MM.1S (cell line): Measurements from ENCODE around the gene GPC1.

ENCODE experiments used
- DNase-seq: peaks from one replicate; pipeline ENCODE4 v3.0.0-alpha.2; 2015
- H2AFZ ChIP-seq: fragments of 300-600 bp; sonication (generic); 2 replicates; pipeline ENCODE4 v1.6.0; 2016; ENCODE audit warnings: antibody characterized with exemption, low read length
- H3F3A ChIP-seq: fragments of 300-600 bp; sonication (generic); 2 replicates; pipeline ENCODE4 v1.6.1; 2016; ENCODE audit warnings: mild to moderate bottlenecking, antibody characterized with exemption, low read length, moderate library complexity, mixed read lengths; ENCODE audit not compliant: insufficient read depth
- H3K27ac ChIP-seq: fragments of 300-600 bp; sonication (generic); 2 replicates; pipeline ENCODE4 v1.5.1; 2016; ENCODE audit warnings: mild to moderate bottlenecking, low read length
- H3K27me3 ChIP-seq: fragments of 300-600 bp; sonication (generic); replicated peaks from 2 replicates; pipeline ENCODE4 v1.6.0; 2016; ENCODE audit warnings: low read length; ENCODE audit not compliant: insufficient read depth
- H3K36me3 ChIP-seq: fragments of 300-600 bp; sonication (generic); replicated peaks from 2 replicates; pipeline ENCODE4 v1.6.1; 2016; ENCODE audit warnings: mild to moderate bottlenecking, low read length, mixed read lengths; ENCODE audit not compliant: insufficient read depth
- H3K4me1 ChIP-seq: fragments of 300-600 bp; sonication (generic); 2 replicates; pipeline ENCODE4 v1.6.1; 2016; ENCODE audit warnings: low read length, mixed read lengths
- H3K4me2 ChIP-seq: fragments of 300-600 bp; sonication (generic); 2 replicates; pipeline ENCODE4 v1.6.0; 2016; ENCODE audit warnings: low read depth, low read length
- H3K4me3 ChIP-seq: fragments of 300-600 bp; sonication (generic); 2 replicates; pipeline ENCODE4 v1.5.1; 2016; ENCODE audit warnings: low read length, mixed read lengths
- H3K79me2 ChIP-seq: fragments of 300-600 bp; sonication (generic); 2 replicates; pipeline ENCODE4 v1.6.1; 2016; ENCODE audit warnings: mixed run types, low read length, mixed read lengths
- H3K9ac ChIP-seq: fragments of 300-600 bp; sonication (generic); 2 replicates; pipeline ENCODE4 v1.6.1; 2016; ENCODE audit warnings: low read length, mixed read lengths
- H3K9me2 ChIP-seq: fragments of 300-600 bp; sonication (generic); replicated peaks from 2 replicates; pipeline ENCODE4 v1.6.1; 2016; ENCODE audit warnings: mild to moderate bottlenecking, low read length, mixed read lengths; ENCODE audit not compliant: insufficient read depth
- H3K9me3 ChIP-seq: fragments of 300-600 bp; sonication (generic); replicated peaks from 2 replicates; pipeline ENCODE4 v1.6.1; 2016; ENCODE audit warnings: mild to moderate bottlenecking, low read length, mixed read lengths; ENCODE audit not compliant: insufficient read depth
- H4K20me1 ChIP-seq: fragments of 300-600 bp; sonication (generic); 2 replicates; pipeline ENCODE4 v1.6.1; 2016; ENCODE audit warnings: mild to moderate bottlenecking, low read length, moderate library complexity, mixed read lengths; ENCODE audit not compliant: insufficient read depth
- CTCF ChIP-seq: fragments of 300-600 bp; sonication (generic); IDR thresholded peaks from 2 replicates; pipeline ENCODE4 v1.5.1; 2016; ENCODE audit warnings: antibody characterized with exemption, low read length, mixed read lengths
- EZH2 ChIP-seq: fragments of 300-600 bp; sonication (generic); optimal IDR thresholded peaks from 2 replicates; pipeline ENCODE3; 2017; ENCODE audit warnings: low read depth, mild to moderate bottlenecking, antibody characterized with exemption, low read length, mixed read lengths
- EZH2phosphoT487 ChIP-seq: fragments of 300-600 bp; sonication (generic); IDR thresholded peaks from 2 replicates; pipeline ENCODE4 v1.6.1; 2018; ENCODE audit warnings: antibody characterized with exemption, low read length

GPC1 gene

GRCh38 chr2:240467659-240468302 lies 32.3 kb downstream of the GPC1 start:
- Histone ChIP-seq H2AFZ (no peak overlapping the region), H3K4me2 (no peak overlapping the region)

GRCh38 chr2:240468303-240469238 lies 33.1 kb downstream of the GPC1 start:
- DNase-seq, result no peak
- H3F3A ChIP-seq, result no peaks in the 10 kb centered on the region
- no peak overlapping the region for H3K9ac ChIP-seq
- H3K36me3 ChIP-seq, result no peaks in the 10 kb centered on the region
- no peaks in the 10 kb centered on the region for H3K9me3 ChIP-seq
- H3K4me2 ChIP-seq, result no peak overlapping the region
- H4K20me1 ChIP-seq, result no peaks in the 10 kb centered on the region
- no peaks in the 10 kb centered on the region for H3K4me1 ChIP-seq
- H3K4me3 ChIP-seq, result no peak overlapping the region
- TF ChIP-seq CTCF (no peak), EZH2 (no peak), EZH2phosphoT487 (no peak)
- H2AFZ ChIP-seq, result no peak overlapping the region
- no peaks in the 10 kb centered on the region for H3K79me2 ChIP-seq
- no peak overlapping the region for H3K27ac ChIP-seq
- H3K27me3 ChIP-seq, result no peaks in the 10 kb centered on the region
- no peaks in the 10 kb centered on the region for H3K9me2 ChIP-seq

More at GRCh38 chr2:240467659-240468302, 32.3 kb downstream of the GPC1 start:
- H3K27me3 ChIP-seq, result no peaks in the 10 kb centered on the region
- H3F3A ChIP-seq, result no peaks in the 10 kb centered on the region
- DNase-seq, result no peak
- H3K4me1 ChIP-seq, result no peaks in the 10 kb centered on the region
- no peak overlapping the region for H3K27ac ChIP-seq
- TF ChIP-seq EZH2, result no peak
- TF ChIP-seq EZH2phosphoT487, result no peak
- TF ChIP-seq CTCF, result no peak
- no peak overlapping the region for H3K4me3 ChIP-seq
- H3K9me3 ChIP-seq, result no peaks in the 10 kb centered on the region
- H4K20me1 ChIP-seq, result no peaks in the 10 kb centered on the region
- no peaks in the 10 kb centered on the region for H3K36me3 ChIP-seq
- H3K9ac ChIP-seq, result no peak overlapping the region
- no peaks in the 10 kb centered on the region for H3K9me2 ChIP-seq
- H3K79me2 ChIP-seq, result no peaks in the 10 kb centered on the region

GRCh38 chr2:240469239-240469636 lies 33.8 kb downstream of the GPC1 start:
- no peak for DNase-seq

More at GRCh38 chr2:240469239-240469636, 33.8 kb downstream of the GPC1 start:
- Histone ChIP-seq H3K9ac (no peak overlapping the region), H4K20me1 (no peaks in the 10 kb centered on the region), H3F3A (no peaks in the 10 kb centered on the region), H3K9me2 (no peaks in the 10 kb centered on the region), H3K4me3 (no peak overlapping the region), H3K27me3 (no peaks in the 10 kb centered on the region), H3K9me3 (no peaks in the 10 kb centered on the region), H3K4me2 (no peak overlapping the region), H3K27ac (no peak overlapping the region), H3K4me1 (no peaks in the 10 kb centered on the region), H3K36me3 (no peaks in the 10 kb centered on the region), H3K79me2 (no peaks in the 10 kb centered on the region), H2AFZ (no peak overlapping the region)
- no peak for TF ChIP-seq CTCF
- TF ChIP-seq EZH2, result no peak
- TF ChIP-seq EZH2phosphoT487, result no peak
